Sigmoid colon (tissue), 4 donors: ENCODE measurements around the gene RBBP8NL.

Source experiments
- EP300 ChIP-seq, 4 donors: sonication (generic); formaldehyde crosslinking; IDR thresholded peaks; one replicate each; pipeline ENCODE4 v1.6.1; 2017; ENCODE audit warnings: antibody characterized with exemption in 4 of 4
- TF ChIP-seq, protein P1 (sequence below), 4 experiments: fragments of 450-650 bp in 3 of 4; fragments of 200-600 bp in 1 of 4; IDR thresholded peaks; one replicate each; pipeline ENCODE4 v1.5.1; 2016 to 2019; ENCODE audit warnings: antibody characterized with exemption in 4 of 4, mild to moderate bottlenecking in 3 of 4, moderate library complexity in 2 of 4

- TF ChIP-seq, protein P1, sequence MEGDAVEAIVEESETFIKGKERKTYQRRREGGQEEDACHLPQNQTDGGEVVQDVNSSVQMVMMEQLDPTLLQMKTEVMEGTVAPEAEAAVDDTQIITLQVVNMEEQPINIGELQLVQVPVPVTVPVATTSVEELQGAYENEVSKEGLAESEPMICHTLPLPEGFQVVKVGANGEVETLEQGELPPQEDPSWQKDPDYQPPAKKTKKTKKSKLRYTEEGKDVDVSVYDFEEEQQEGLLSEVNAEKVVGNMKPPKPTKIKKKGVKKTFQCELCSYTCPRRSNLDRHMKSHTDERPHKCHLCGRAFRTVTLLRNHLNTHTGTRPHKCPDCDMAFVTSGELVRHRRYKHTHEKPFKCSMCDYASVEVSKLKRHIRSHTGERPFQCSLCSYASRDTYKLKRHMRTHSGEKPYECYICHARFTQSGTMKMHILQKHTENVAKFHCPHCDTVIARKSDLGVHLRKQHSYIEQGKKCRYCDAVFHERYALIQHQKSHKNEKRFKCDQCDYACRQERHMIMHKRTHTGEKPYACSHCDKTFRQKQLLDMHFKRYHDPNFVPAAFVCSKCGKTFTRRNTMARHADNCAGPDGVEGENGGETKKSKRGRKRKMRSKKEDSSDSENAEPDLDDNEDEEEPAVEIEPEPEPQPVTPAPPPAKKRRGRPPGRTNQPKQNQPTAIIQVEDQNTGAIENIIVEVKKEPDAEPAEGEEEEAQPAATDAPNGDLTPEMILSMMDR (IDR thresholded peaks at IDR 0.05) = no peak
- no peak for TF ChIP-seq EP300 (IDR thresholded peaks at IDR 0.05)
Measured at GRCh38 chr20:62424249-62425107, 2.9 kb downstream of the RBBP8NL start.
